Measurements from ENCODE around the gene SAMSN1.

SAMSN1 gene

GRCh38 chr21:14448784-14449183, 97.3 kb downstream of the SAMSN1 start:
- no peak for DNase-seq

DNA sequence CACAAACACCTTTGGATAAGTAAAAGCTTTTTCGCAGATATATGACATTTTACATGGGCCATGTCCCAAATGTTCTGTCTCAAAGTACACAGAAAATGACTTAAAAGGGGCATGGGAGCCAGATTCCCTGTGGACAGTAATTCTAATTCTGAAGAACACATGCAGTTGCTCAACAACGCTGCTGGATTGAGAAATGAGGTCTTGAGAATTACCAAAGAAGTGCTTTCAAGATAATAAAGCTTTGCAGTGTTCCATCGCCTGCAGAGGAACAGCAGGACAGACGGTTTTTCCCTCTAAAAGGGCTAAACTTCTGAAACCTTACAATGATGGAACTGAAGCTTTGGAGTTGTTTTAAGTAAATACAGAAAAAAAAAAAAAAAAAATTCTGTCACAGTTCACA, 107.9 kb downstream of the SAMSN1 start:
- DNase-seq: no peak

GRCh38 chr21:14435423-14435822, 110.7 kb downstream of the SAMSN1 start:
- no peak for DNase-seq
